LNCAP (cell line): ENCODE measurements around the gene SLC6A12.

Experiments used
- CTCF ChIP-seq: fragments of 450-650 bp; IDR thresholded peaks from 2 replicates; pipeline ENCODE4 v1.5.1; 2017; ENCODE audit warnings: mild to moderate bottlenecking

The SLC6A12 gene

DNA sequence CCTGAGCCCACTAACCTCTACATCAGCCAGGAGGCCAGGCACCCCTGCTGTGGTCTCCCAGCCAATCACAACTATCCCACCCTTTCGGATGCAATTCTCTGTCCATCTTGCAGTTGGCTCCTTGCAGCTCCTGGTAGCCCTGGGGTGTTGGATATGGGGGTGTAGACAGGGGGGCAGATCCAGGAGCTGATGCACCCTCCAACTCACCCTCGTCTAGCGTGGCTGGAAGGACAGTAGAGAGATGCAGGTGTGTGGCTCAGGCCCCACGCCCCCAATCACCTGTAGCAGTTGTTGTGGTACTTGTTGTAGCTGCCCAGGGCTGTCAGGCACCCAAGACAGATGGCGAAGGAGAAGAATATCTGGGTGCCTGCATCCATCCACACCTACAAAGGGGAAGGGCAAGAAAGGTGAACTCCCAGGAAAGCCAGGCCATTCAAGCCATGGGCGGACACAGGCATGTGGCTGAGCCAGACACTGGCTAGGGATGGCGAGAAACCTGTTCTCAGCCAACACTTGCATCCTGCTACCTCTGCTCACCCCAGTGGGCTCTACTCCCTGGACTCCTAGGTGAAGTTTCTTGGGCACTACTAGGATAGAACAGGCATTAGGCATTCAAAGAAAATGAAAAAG, 13.4 kb upstream of the SLC6A12 start:
- TF ChIP-seq CTCF: no peak

DNA sequence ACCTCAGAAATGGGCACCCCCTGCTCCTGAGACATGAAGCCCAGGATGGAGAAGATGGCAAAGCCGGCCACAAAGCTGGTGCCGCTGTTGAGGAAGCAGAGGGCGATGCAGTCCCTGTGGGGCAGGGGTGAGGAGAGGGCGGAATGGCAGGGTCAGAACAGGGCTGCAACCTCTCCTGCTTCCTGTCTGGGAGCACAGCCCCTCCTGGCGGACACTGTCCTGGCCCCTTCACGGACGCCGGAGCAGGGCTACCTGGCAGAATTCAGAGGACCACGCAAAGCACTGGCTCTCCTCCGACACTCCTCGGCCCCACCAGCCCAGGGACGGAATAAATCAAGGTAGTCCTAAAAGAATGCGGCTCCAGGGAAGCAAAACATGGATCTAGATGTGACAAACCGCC, 12.4 kb upstream of the SLC6A12 start:
- no peak for TF ChIP-seq CTCF

DNA sequence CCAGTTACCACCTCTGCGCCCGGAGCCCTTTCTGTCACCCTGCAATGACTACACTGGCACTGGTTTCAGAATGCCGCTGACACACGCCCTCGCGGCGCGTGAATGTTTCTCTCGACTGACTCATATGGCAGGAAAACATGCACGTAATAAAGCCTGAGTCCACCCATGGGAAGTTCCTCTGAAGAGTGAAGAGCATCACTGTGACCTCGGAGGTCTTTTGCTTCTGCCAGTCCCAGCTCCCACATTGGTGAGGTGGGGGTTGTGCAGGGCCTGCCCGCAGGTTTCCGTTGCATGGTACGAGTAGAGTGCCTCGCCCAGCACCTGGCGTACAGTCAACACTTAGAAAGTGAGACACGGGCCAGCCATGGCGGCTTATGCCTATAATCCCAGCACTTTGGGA, 11.1 kb upstream of the SLC6A12 start:
- no peak for TF ChIP-seq CTCF

DNA sequence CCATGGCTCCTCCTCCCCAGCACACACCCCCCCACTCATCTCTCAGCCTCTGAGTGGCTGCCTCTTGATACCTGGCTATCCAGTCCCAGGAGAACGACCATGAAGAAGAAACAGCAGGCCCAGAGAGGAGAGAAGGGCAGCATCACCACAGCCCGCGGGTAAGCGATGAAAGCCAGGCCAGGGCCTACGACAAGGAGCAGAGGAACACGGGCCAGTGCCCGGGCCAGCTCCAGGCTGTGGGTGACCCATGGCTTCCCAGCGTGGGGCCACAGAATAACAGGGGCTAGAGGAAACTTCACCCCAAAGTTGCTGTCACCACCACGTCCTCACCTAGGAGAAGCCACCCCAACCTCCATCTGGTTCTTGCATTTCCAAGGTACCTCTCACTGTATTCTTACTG, 10.4 kb upstream of the SLC6A12 start:
- TF ChIP-seq CTCF: no peak

DNA sequence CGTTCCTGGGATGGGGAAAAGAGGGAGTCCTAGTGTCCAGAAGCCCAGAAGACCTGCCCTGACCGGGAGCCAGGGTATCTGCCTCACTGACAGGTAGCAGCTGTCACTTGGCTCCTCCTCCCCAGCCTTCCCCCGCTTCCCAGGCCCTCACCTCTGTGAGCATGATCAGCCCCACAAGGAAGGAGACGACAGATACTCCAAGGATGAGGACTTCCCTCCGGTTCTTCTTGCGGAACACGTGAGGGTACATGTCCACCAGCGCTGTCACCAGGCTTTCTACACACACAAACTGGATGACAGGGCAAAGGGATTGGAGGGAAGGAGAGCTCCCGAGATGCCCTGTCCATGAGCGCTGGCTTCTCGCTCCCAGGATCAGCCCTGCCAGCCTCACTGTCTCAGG, 9.9 kb upstream of the SLC6A12 start:
- TF ChIP-seq CTCF: no peak

GRCh38 chr12:221736-222135, 7.8 kb upstream of the SLC6A12 start:
- no peak for TF ChIP-seq CTCF

DNA sequence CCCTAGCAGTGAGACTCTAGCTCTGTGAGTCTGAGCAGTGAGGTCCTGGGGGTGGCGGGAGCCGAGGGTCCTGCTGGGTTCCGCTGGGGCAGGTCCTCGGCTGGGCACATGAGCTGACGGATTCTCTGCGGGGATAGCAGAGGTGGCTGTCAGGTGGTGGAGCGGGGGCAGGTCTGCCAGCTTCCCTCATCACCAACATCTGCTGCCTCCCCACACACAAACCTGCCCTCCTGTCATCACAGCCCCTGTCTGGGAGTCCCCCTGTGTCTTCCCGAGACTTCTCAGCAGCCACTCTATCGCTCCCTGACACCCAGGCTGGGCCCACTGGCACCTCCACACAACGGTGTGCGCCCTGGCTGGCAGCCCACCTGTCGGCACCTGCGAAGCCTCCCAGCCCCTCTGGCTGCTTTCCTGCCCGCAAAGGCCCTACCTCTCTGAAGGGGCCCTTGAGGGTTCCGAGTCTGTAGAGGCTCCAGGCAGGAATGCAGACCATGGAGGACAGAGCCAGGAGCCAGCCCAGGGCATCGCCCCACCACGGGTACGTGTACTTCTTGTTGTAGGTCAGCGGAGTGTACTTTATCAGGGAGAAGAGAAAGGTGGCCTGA, 7.1 kb upstream of the SLC6A12 start:
- no peak for TF ChIP-seq CTCF

DNA sequence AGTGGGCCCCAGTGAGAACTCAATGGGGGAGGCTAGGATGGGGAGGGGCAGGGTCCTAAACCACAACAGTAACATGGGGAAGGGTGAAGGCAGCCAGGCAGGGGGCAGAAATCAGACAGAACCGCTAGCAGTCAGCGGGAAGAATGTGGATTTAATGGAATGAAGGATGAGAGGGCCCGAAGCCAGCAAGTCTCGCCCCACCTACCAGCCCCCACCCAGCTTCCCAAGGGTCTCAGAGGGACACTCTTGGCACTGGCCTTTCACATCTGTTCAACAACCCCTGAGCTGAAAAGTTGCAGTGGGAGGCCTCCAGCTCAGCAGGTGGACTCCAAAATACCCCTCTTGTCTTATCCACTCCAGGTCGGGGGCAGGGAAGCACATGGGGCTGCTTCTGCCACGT, 6.5 kb upstream of the SLC6A12 start:
- no peak for TF ChIP-seq CTCF
